ENCODE measurements around the gene PDE11A.

PDE11A gene

DNA sequence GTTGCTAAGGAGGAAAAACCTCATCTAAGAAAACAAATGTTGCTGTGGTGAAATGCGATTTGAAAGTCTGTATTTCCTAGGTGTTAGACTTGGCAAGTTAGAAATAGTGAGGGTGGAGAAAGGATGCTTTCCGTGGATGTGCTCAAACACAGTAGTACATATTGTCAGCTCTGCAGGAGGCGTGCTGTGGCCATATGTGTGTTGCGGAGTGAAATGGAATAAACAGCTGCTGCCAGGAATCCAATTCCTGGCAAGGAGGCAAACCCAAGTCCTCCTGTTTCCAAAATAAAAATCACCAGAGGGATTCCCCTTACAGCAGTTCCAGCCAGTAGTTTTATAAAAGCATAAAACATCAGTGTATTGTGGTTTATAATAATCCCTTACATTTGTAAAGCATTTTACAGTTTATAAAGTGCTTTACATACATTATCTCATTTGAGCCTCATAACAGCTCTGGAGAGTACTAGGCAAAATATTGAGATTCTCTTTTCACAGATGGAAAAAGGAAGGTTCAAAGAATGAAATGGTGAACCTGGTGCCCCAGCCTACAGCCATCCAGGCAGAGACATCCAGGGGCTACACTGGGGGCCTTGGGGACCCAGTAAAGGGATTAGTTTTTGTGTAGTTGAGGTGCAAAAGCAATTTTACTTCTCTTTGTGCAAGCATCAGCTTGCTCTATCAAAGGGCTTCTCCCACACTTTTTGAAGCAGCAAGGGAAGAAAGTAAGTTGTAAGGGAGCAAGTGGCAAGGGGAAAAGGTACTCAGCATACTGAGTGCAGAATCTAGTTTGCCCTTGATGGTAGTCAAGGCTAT lies 474.0 kb downstream of the PDE11A start:
- no peak for DNase-seq (ENCODE audit: low spot score)

DNA sequence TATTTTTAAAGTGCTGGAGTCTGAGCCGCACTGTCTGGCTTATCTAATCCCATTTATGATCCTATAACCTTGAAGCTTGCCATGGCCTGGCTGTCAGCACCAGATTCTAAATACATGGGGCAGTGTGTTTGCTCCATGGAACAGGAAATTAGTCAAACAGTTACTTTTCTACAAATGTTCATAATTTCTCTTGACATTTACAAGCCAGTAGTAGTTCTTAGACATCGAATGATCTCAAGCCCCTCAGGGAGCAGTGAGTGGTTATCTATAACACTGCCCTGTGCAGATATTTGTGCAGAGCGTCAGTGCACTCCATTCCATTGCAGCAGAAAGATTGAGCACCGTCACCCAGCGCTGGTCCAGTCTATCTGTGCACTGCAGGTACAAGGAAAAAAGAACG lies 474.8 kb downstream of the PDE11A start:
- no peak for DNase-seq (ENCODE audit: low spot score)

DNA sequence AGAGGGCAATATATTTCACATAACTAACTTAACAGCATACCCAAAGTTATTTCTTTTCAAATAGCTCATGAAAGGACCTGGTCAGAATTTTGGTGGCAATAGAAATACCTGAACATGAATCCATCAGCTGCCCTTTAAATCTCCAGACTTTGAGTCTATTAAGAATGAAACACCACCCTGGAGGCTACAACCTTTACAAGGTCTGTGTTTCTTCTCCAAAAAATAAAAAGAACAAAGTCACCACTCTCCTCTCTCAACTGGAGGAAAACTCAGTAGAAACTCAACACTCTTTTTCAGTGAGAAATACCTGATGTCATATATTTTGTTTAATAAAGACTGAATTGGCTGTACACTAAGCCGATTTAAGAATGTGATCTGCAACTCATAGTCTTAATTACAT lies 475.7 kb downstream of the PDE11A start:
- no peak for DNase-seq (ENCODE audit: low spot score)

DNA sequence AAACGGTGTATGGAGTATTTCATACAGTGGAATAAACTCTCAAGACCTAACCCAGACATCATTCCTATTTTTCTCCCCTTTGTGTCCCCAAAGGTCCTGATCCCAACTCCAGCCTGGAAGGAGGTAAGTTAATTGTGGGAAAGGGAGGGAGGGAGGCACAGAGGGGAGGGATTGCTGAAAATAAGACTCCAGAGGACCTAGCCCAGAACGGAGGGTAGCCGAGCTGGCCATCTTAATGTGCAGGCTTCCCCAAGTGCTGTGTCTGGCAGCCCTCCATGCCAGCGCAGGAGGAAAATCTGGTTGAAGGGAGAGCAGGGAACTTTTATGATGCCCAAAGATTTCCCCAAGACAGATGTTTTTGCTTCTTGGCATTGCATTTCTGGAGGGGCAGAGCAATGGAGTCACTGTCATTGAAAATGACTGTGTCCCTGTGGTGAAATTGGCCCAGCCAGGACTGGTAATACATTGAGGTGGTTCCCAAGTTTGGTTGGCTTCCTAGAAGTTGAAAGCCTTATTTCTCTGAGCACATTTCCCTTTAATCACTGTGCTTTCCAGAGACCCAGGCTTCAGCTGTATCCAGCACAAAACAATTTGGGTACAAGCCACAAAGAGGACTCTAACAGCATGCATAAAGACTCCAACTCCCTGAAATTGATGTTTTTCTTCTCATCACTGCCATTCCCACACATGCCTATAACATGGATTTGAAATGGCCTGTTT lies 477.3 kb downstream of the PDE11A start:
- no peak for DNase-seq (ENCODE audit: low spot score)

DNA sequence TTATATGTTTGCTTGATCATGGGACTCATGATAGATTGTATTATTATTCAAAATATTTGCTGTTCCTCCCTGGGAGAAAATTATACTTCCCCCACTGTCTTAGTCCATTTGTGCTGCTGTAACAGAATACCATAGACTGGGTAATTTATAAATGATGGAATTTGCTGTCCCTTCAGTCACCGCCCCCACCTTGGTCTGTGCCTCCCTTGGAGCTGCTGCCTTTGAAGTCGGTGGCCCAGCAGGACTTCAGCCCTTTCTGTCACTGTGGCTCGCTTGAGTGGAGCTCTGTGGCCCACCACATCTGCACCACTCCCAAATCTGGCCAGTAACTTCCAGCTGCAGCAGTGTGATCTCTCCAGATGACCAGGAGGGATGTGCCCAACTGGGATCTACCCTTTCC lies 479.2 kb downstream of the PDE11A start:
- no peak for DNase-seq (ENCODE audit: low spot score)

DNA sequence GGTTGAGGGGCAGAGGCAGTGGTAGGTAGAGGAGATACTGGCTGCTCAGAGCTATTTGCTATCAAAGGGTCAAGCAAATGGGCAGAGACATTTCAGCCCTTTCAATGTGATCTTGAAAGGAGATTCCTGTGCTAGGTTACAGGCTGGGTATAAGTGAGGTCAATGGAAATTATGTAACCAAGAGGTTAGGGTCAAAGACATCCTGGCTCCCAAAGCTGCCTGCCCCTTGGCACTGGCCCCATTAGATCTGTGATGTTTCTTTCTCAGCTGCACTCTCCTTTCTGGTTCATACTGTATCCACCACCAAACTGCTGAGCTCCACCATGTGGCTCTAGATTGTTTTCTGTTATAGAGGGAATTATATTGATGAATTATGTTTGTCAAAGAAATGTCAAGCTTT lies 479.6 kb downstream of the PDE11A start:
- no peak for DNase-seq (ENCODE audit: low spot score)

DNA sequence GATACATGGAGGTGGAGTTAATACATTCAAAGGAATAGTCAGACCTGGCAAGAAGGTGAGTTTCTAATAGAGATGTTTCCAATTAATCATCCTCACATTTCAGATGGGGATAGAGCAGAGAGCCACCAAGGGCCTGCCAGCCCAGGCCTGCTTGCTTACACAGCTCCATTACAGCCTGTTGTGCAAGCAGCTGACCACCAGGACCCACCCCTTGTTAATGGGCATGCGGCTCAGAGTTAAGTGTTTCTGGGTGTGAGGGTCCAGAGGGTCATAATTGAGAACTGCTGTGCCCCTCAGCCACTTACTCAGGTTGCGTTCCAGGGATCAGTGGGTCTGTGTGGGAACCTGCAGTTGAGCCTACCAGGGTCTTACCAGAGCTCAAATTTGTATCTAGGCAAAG lies 480.2 kb downstream of the PDE11A start:
- DNase-seq (ENCODE audit: low spot score), result no peak

DNA sequence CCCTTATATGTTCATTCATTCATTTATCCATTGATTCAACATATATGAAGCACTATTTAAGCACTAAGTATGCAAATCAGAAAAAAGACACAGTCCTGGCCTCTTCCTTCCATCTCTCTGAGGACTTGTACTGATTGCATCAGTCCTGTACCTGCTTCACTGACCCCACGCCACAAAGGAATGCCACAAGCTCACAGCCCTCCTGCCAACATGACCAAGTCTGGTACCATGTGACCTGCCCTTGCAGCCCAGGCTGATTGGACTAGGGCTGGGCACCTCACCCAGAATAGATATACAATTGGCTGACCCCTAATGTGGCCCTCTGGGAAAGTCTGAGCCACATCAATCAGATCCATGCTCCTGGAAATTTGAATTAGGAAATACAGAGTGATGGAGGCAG lies 483.4 kb downstream of the PDE11A start:
- DNase-seq (ENCODE audit: low spot score), result no peak

DNA sequence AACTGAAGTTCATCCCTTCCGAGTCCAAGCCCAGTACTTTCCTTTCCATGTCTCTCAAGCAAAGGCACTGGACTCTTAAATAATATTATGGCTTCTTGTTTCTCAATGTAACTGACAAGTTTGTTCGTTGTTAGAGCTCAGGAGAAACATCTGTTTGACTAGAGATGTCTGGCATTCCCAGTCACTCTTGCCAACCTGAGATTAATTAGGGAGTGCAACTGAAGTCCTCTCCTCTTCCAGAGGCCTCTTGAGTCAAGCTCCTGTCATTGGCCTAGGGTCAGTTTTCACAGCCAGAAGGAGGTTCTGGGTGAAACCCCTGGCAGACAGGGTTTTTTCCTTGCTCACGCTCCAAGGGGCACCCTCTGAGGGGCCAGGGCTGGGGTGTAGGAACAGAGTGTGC lies 483.9 kb downstream of the PDE11A start:
- no peak for DNase-seq (ENCODE audit: low spot score)

DNA sequence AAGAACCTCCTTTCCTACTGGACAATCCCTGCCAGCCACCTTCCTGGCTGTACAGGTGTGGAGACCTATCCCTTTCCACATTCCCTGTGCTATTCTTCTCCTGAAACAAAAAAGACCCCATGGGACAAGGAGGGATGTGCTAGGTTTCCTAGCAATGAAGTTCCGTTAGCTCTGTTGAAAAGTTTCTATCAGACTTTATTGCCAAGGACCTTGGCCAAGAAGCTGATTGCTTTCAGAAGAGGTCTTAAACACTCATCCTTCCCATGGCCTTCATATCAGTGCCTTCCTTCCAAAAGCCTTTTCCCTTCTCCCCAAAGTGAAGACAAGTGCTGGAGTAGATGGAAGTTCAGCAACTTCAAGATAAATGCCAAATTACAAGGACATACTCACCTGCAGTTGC lies 485.2 kb downstream of the PDE11A start:
- no peak for DNase-seq (ENCODE audit: low spot score)

DNA sequence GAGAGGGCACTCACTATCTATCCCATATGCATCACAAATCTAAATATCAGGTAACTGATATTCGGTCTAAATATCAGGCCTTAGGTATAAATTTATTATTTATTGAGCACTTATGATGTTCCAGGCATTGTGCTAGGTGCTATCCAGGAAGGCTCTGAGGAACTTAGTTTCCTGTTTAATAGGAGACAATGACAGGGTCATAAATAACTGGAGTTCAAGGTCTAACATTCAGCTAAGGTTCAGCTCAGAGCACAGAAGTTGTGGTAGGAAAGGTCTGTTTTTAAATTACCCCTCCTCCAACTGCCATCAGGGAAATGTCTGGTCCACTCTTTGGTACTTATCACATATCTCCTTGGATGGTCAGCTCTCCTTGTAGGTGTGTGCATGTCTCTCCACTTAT lies 486.4 kb downstream of the PDE11A start:
- no peak for DNase-seq (ENCODE audit: low spot score)

DNA sequence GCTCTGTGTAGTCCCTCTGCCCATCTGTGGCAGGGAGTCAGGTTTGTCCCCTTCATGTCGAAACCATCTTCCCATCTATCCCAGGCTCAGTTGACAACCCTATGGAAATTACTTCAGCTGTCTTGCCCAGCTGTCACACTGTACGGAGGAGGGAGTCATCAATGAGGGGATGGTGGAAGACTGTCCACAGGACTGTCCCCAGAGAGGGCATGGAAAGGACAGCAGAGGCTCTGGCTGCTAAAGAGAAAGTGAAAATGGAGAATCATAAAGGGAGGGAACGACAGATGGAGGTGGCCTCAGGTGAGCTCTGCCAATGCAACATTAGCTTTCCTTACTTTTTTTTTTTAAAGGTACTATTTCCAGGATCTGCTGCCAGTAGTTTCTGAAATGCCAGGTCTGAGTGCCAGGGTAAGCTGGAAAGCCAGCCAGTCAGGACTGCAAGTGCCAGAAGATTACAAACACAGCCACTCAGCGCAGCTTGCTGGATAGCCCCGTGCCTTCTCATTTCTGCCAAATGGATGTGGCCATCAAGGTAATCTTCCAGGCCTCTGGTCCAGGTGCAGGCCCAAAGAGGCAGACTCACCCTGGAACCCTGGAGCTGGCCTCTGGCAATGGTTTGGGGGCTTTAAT lies 487.2 kb downstream of the PDE11A start:
- DNase-seq (ENCODE audit: low spot score), result no peak

DNA sequence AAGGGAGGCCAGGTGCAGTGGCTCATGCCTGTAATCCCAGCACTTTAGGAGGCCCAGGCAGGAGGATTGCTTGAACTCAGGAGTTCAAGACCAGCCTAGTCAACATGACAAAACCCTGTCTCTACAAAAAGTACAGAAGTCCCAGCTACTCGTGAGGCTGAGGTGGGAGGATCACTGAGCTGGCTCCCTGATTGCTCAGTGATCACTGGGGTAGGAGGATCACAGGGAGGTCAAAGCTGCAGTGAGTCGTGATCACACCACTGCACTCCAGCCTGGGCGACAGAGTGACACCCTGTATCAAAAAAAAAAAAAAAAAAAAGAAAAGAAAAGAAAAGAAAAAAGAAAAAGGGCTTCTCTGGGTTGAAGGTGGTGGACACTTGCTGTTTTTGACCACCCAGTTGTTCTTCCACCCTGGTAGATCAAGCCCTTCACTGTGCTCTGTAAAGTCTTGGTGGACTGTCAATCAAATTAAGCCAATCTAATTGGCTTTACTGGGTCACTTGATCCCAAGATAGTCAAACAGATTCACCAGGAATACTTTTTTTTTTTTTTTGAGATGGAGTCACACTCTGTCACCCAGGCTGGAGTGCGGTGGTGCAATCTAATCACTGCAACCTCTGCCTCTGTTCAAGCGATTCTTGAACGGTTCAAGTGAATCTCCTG lies 488.4 kb downstream of the PDE11A start:
- no peak for DNase-seq (ENCODE audit: low spot score)

DNA sequence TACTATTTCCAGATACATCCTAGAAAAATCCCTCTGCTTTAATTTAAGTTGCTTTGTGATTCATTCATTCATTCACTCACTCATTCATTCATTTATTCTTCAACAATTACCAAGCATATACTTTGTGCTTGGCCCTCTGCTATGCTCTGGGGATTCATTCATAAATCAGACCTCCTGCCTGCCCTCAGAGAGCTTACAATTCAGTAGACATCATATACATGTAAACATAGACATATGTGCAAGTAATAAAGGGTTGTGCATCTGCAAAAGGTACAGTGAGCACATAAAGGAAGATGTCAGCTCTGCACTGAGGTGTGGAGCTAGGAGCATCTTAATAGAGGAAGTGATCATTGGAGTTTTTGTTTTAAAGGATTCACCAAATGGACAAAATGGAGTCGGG lies 490.6 kb downstream of the PDE11A start:
- no peak for DNase-seq (ENCODE audit: low spot score)

DNA sequence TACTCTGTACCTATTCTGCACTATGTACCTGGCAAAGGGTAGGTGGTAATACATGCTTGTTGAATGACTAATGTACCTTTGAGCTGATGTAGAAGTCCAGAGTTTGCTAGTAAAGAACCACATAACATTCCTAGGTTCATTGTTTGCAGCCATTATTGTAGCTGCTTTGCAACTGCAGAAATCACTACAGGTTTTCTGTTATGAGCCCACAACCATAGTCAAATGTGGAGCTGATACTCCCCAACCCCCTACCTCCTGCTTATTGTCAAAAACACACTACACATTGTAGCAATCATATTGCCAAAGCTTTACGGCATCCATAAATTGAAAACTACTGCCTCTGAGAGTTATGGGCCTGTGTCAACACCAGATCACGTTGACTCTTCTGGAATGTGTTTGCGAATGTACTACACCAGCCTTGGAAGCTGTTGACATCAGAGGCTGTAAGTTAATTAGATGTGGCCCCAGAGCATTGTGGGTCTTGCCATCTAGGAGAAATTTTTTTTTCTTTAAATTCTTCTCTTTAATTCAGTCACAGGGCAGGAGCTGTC lies 493.0 kb downstream of the PDE11A start:
- no peak for DNase-seq (ENCODE audit: low spot score)

DNA sequence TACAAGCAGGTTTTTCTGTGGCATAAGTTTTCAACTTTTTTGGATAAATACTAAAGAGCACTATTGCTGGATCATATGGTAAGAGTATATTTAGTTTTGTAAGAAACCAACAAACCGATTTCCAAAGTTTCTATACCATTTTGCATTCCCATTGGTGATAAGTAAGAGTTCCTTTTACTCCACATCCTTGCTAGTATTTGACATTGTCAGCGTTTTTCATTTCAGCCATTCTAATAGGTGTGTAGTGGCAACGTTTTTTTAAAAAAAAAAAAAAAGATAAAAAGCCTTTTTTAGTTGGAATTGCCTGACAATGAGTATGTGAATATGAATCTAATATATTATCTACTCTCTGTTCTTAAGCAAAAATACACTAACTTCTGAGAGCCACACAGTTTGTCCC lies 494.1 kb downstream of the PDE11A start:
- DNase-seq (ENCODE audit: low spot score), result no peak

DNA sequence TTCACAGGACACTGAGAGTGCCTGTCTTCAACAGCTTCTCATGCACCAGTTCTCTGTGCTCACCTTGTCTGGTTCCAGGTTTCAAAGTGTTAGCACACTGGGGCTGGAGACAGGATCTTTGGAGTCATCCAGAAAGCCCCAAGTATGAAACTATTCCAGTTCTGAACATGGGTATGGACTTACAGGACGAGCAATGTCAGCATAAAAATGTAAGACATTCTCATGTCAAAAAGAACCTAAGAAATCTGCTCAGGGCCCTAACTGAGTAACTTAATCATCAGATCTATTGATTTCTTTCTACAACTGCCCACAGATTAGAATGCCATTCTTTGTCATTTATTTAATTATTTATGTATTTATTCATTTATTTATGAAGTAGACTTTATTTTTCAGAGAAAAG lies 495.5 kb downstream of the PDE11A start:
- no peak for DNase-seq (ENCODE audit: low spot score)

DNA sequence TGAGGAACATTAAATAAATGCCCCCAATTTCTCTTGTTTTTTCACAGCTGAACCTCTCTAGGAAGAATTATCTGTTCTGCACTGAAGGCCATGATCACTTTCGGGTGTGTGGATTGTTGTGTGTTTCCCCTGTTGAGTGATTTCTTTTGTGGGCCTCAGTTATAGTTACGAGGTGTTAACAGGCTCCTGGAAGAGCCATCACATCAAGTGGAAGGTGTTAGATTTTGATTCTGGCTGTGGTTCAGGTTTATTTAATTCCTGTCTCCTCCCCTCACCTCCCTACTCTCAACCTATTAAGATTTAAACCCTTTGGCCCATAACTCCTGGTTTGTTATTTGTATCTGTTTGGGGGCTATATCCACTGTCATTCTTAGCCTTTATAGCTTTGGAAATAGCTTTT lies 497.2 kb downstream of the PDE11A start:
- DNase-seq (ENCODE audit: low spot score), result no peak

DNA sequence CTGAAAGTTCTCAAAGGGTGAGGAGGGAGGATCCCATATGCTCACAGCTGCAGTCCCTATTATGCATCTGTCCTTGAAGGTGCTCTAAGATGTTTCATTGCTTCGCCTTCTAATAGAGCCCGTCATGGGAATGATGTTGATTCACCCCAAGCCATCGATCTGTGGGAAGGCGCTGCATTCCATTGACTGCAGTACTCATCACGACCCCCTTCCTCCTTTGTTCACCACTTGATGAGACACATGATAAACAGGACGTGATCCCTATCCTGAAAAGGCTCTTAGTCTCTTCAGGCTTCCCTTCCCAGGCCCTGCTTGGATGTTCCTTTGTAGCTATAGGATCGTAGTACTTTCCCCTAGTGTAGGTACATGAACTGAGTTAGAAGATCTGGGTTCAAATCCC lies 498.2 kb downstream of the PDE11A start:
- DNase-seq (ENCODE audit: low spot score), result no peak
